HG02798 (cell line): Measurements from ENCODE around the gene SOX8.
"Not testable (repeated sequence)": the region's sequence is repeated elsewhere in the genome, so short reads cannot be mapped to it uniquely, and the experiment has no call there.

ENCODE experiments used
- ATAC-seq: cut with Tn5 transposase; IDR thresholded peaks from one replicate; pipeline ENCODE4 v1.9.1; 2021; ENCODE audit warnings: mild to moderate bottlenecking; ENCODE audit not compliant: unreplicated experiment, poor library complexity

Gene SOX8

DNA sequence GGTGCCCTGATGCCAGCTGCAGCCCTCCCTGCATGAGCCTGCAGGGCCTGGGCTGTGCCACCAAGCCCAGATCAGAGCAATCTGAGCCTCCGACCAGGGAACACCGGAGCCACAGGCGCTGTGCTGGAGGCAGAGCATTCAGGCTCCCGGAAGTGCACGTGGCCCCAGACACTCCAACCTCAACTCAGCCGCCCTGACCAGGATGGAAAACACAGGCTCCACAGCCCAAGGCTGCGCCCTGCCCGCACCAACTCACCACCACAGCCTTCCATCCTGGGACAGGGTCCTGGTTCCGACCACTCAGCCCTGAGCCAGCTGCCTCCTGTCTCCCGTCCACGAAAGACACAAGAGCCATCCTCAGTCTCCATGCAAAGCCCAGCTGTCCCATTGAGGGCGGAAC is 29.2 kb upstream of the SOX8 start:
- no peak for ATAC-seq

- not testable (repeated sequence) for ATAC-seq
These were observed 27.8 kb upstream of the SOX8 start for GRCh38 chr16:953818-954217.

DNA sequence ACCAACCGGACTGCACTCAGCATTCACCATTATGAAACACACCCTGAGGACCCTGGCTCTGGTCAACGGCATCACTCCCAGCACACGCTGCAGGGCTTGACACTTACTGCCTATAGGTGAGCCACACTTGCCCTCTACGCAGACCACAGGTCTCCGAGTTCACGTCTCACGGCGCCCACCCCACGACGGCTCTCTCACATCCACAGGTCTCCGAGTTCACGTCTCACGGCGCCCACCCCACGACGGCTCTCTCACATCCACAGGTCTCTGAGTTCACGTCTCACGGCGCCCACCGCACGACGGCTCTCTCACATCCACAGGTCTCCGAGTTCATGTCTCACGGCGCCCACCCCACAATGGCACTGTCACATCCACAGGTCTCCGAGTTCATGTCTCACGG is 25.8 kb upstream of the SOX8 start:
- ATAC-seq: not testable (repeated sequence)

DNA sequence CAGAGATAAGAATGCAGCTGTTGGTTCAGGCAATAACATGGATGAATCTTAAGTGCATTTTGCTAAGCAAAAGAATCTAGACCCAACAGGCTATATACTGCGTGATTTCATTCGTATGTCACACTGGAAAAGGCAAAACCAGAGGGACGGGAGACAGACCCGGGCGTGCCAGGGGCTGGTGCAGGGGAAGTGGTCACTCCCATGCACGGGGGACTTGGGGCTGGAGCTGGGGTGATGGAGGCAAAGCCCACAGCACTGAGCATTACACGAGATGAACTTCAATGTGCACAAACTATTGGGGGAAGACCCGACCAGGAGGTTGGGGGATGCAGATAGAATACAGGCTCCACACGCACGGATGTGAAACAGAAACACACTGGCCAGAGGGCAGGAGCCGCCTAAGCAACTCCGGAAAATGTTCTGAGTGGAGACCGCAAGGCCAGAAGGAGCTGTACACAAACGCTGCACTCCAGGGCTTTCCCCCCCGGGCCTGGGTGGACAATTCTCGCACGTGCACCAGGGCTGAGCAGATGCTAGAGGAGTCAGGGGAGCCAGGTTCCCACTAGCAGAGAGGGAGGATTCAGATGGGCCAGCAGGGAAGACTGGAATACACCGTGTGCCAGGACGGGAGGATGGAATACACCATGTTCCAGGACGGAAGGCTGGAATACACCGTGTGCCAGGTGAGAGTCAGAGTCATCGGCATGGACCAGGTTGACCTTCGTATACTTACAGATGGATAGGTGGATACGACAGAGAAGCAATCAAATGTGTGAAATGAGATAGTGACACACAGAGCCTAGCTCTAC is 22.1 kb upstream of the SOX8 start:
- ATAC-seq: no peak

GRCh38 chr16:962366-962765 is 19.2 kb upstream of the SOX8 start:
- no peak for ATAC-seq

GRCh38 chr16:962901-963814 is 18.4 kb upstream of the SOX8 start:
- no peak for ATAC-seq

DNA sequence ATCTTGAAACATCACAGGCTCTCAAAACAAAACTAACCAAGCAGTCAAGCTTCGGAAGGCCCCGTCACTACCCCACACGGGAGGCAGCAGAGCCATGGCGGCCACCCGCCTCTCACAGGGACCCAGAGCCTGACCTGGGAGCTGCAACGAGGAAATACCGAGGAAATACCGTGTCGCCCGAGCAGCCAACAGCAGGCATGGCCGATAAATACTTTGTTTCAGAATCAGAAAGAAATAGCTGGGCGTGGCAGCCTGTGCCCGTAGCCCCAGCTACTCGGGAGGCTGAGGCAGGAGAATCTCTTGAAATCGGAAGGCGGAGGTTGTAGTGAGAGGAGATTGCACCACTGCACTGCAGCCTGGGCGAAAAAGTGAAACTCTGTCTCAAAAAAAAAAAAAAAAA is 17.7 kb upstream of the SOX8 start:
- no peak for ATAC-seq

- no peak for ATAC-seq
These were observed 17.1 kb upstream of the SOX8 start for GRCh38 chr16:964356-965035.

- no peak for ATAC-seq
These were observed 16.6 kb upstream of the SOX8 start for GRCh38 chr16:965036-965395.

DNA sequence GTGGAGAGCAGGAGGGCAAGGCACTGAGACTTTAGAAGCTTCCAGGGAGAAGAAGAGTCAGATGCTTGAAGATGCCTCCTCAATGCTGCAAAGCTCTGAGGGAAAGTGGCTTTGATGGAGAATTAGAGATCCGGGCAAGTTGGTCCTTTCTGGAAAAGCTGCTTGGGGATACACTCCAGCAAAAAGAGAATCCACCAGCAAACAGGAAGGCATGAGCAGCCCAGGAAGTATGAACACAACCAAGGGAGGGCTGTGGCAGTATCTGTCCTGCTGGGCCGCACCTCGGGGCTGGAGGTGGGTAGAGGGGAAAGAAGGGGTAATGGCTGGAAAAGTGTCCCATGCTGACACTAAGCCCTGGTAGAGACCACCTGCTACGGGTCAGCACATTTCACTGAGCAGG is 16.1 kb upstream of the SOX8 start:
- no peak for ATAC-seq

GRCh38 chr16:966035-966434 is 15.5 kb upstream of the SOX8 start:
- ATAC-seq: no peak

GRCh38 chr16:966505-966904 is 15.1 kb upstream of the SOX8 start:
- no peak for ATAC-seq

- no peak for ATAC-seq
These were observed 14.5 kb upstream of the SOX8 start for GRCh38 chr16:967077-967541.

- ATAC-seq: no peak
These were observed 13.8 kb upstream of the SOX8 start for GRCh38 chr16:967546-968295.

GRCh38 chr16:968620-969019 is 12.9 kb upstream of the SOX8 start:
- ATAC-seq: no peak

DNA sequence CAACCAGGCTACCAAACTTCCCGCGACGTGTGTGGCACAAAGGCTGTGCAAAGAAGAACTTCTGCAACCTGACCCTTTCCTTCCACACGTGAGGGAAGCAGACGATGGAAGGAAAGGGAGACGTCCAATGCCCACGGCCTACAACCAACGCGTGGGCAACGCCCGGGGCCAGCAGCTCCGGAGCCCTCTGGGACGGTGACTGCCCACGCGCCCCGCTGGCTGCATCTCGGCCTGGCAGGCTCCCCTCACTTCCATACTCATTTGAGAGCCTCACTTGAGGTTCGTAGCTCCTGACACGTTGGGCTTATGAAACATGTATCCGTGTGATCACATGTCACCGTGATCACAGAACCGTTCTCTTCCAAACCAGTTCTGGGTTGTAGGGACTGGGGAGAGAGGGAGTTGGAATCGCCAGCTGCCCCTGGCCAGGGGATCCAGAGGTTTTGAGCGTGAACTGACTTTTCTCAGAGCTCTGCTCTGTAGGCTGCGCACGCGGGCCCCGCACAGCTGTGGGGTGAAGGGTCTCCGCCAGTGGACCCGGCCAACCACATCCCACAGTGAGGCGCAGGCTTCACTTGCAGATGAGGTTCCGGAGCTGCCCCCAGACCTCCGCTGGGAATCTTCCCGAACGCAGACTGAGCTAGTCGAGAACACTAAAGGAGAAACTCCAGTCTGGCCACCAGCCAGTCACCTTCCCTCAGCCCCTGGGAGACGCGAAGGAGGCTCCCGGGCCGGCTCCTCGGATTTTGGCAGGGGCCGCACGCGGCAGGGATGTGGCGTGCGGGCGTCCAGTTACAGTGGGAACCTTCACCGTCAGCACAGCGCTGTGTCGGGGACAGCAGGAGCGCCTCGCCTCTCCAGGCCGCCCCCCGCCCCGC is 11.8 kb upstream of the SOX8 start:
- ATAC-seq: no peak

DNA sequence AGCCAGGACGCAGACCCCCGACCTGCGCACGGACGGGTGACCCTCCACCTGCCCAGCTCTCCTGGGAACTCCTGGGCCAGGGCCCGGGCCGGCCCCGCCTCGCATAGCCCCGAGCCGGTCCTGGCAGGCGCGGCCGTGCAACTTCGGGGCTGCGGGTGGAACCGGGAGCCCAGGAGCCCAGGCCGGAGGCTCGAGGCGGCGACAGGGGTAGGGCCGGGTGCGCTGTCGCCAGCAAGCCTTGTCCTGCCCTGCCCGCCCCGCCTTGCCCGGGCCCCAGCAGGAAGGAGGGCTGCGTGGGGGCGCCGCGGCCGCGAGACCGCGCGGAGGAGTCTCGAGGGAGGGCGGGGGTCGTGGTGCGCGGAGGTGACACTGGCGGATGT is 11.2 kb upstream of the SOX8 start:
- ATAC-seq: no peak

DNA sequence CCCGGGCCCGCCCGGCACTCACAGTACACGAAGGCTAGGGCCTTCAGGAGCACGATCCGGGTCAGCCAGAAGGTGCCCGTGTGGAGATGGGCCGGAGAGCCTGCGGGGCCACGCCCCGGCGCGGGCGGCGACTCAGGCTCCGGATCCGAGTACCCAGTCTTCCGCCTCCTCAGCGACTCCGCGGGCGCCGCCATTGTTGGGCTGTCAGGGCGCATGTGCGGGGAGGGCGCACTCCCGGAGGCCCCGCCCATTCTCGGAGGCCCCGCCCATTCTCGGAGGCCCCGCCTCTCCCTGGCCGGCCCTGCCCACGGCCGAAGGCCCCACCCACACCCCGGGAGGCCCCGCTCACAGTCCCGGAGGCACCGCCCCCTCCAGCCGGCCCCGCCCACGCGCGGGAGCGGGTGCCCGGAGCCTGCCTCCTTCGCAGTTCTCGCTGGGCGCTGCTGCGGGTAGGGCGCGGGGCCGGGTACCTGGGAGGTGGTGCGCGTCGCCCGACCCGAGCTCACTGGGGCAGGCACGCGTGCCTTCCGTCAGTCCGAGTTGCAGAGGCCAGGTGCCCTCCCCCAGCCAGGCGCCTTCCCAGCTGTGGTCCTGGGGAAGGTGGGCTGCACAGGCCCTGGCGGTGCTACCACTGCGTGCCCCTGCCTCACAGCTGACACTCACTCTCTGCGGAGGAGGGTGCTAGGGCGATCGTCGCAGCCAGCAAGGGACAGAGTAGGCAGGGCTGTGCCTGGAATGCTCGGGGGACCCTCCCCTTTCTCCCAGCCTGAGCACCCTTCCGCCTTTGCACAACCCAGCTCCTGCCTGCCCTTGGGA is 10.6 kb upstream of the SOX8 start, which contains the start of gene LMF1:
TSS of gene LMF1 (minus strand) at position 219 of the 816 bp plus-strand sequence. CDS start at position 215, 4 bp downstream.
- ATAC-seq: peak; percentile 85
